ENCODE data around the gene CLIC6. TPM values are rescaled to one million over a fixed set of nuclear protein-coding genes. Genes with fewer than 3 reads are reported as not detected.
A peak's percentile ranks its signal among the peaks of the same experiment; 100 is the strongest.

The CLIC6 gene
- polyA plus RNA-seq, 1 donor from 2014 or later, result 0.08 TPM

DNA sequence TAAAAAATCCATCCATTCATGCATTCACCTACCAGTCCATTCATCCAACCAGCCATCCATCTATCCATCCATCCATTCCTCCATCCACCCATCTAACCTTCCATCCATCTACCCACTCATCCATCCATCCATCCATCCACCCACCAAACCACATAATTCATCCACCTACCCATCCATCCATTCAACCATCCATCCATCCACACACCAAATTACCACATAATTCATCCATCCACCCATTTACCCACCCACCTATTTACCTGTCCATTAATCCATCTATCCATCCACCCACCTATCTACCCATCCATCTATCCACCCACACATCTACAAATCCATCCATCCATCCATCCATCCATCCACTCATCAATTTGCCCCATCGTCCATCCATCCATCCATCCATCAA lies 71.4 kb downstream of the CLIC6 start:
- Mint-ChIP-seq H3K36me3 (peaks cover 2% of the 10 kb centered on the region), H3K4me1 (no peaks in the 10 kb centered on the region), H3K9me3 (peaks cover 0 to 2% (median 0%) of the 10 kb centered on the region in 3 donors), H3K27ac (peak overlapping the region in 1 of 3 donors; percentile 0), H3K27me3 (peaks cover 2% of the 10 kb centered on the region), H3K4me3 (no peak overlapping the region)

DNA sequence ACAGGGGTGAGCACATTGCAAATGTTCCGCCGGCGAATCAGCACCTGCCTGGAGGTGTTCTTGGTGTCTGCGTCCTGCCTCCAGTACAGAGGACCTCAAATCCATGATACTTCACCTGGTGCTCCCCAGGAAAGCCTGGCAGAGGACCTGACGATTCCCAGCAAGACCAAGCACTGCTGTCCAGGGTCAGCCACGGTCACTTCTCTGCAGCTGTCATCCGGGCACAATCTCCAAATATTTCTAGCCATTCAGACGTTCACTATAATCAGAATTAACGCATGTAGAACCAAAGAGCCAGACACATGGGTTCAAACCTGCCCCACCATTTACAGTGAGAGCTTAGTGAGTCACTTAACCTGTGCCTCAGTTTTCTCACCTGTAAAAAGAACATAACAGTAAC lies 74.5 kb downstream of the CLIC6 start:
- H3K4me1 Mint-ChIP-seq, result peaks cover 0 to 4% (median 0%) of the 10 kb centered on the region in 3 donors

GRCh38 chr21:34743831-34744230 lies 75.0 kb downstream of the CLIC6 start:
- Mint-ChIP-seq H3K9me3 (peaks cover 0 to 2% (median 0%) of the 10 kb centered on the region in 3 donors), H3K4me3 (no peak overlapping the region), H3K4me1 (peaks cover 0 to 4% (median 0%) of the 10 kb centered on the region in 3 donors), H3K27me3 (peaks cover 2% of the 10 kb centered on the region), H3K27ac (no peak overlapping the region), H3K36me3 (no peaks in the 10 kb centered on the region)

More for the DNA sequence above, 74.5 kb downstream of the CLIC6 start:
- Mint-ChIP-seq H3K4me3 (no peak overlapping the region), H3K27ac (no peak overlapping the region), H3K36me3 (no peaks in the 10 kb centered on the region), H3K27me3 (peaks cover 2% of the 10 kb centered on the region), H3K9me3 (peaks cover 0 to 2% (median 0%) of the 10 kb centered on the region in 3 donors)

- H3K4me3 Mint-ChIP-seq, result no peak overlapping the region
- no peak overlapping the region for H3K27ac Mint-ChIP-seq
- H3K9me3 Mint-ChIP-seq, result peaks cover 0 to 2% (median 0%) of the 10 kb centered on the region in 3 donors
- peaks cover 0 to 4% (median 0%) of the 10 kb centered on the region in 3 donors for H3K4me1 Mint-ChIP-seq
- no peaks in the 10 kb centered on the region for H3K36me3 Mint-ChIP-seq
- H3K27me3 Mint-ChIP-seq, result no peaks in the 10 kb centered on the region
Measured at GRCh38 chr21:34744801-34745200, 76.0 kb downstream of the CLIC6 start.

DNA sequence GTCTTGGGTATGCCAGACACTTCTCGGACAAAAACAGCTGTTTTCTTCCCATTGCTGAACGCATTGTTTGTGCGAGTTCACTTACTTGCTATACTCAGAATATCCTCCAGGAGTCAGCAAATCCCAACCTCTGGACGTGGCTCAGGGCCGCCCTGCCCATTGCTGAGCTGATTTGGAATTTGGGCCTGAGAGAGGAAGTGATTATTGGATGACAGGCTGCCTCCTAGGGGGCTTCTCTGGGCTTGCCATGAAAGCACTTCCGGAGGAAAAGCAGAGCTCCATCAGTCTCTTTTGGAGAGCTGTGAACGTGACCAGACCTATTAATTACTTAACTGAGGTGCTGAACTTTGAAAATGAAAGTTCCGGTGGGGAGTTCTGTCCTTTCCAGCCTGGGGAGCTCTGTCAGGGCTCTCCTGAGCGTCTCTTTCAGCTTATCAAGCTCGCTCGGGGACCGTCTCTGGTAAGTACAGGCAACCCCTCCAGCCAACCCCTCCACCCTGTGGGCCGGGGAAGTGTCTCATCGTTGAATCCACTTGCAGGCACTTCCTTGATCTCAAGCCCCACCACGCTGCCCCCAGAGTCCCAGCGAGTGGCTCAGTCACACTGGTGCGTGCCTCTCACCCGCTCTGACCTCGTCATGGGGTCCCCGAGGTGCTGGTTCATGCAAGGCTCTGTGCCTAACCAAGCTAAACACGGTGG lies 76.9 kb downstream of the CLIC6 start:
- Mint-ChIP-seq H3K27ac (no peak overlapping the region), H3K9me3 (peaks cover 0 to 2% (median 0%) of the 10 kb centered on the region in 3 donors), H3K4me1 (peaks cover 0 to 4% (median 0%) of the 10 kb centered on the region in 3 donors), H3K4me3 (peak overlapping the region in 2 of 4 donors; percentile 0 to 91), H3K27me3 (no peaks in the 10 kb centered on the region), H3K36me3 (no peaks in the 10 kb centered on the region)

DNA sequence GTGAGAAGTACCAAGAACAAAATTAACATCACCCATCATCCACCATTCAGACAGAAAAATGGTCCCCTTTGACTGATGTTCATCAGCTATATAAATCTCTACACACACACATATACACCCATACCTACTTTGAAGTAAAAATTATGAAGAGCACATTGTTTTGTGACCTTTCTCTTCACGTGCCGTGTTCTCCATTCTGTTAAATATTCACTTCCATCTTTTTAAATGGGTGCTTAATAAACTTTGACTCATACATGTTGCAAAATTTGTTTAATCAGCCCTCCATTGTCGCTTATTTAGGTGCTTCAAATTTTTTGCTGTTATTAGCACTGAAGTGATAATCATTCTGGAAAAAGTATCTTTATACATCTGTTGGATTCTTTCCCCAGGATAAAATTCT lies 80.1 kb downstream of the CLIC6 start:
- H3K4me1 Mint-ChIP-seq, result peaks cover 0 to 4% (median 0%) of the 10 kb centered on the region in 3 donors
- H3K4me3 Mint-ChIP-seq, result no peak overlapping the region
- H3K9me3 Mint-ChIP-seq, result peaks cover 0 to 3% (median 0%) of the 10 kb centered on the region in 3 donors
- no peak overlapping the region for H3K27ac Mint-ChIP-seq
- no peaks in the 10 kb centered on the region for H3K36me3 Mint-ChIP-seq
- H3K27me3 Mint-ChIP-seq, result peaks cover 8% of the 10 kb centered on the region

DNA sequence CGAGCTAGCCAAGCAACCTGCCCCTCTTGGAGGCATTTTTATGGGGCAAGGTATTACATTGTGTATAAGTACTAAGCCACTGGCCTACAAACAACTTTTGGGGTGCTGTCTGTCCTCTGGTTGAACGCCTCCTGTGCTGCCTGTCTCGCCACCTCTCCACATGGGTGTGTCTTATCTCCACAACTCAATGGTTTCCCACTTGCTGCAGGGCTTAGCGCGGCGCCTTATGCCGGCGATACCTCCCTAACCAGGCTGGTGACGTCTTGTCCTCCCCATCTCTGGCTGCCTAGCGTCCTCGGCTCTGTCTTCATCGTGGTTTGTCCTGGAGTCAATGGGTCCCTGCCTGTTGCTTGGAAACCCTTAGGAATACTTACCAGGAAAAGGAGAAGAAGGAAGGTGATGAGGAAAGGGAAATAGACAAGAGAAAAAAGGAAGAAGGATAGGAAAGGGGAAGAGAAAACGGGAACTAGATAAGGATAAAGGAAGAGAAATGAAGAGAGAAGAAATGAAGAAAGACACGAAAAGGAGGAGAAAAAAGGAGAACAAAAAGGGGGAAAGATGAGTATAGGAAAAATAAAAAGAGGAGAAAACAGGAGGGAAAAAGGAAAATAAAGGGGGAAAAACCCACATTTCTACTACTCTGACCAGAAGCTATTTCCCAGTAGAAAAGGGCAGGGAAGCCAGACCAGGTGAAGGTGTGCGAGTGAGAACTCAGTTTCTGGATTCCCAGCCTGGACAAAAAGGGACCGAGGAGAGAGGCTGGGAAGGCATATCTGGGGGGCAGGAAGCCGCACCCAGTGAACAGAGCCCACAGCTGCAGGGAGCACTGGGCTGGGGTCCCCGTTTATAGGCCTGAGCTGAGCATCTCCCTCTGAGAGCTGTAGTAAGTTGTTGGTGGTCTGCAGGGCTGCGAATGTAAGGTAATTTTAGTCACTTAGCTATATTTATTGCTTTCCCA lies 86.2 kb downstream of the CLIC6 start:
- H3K36me3 Mint-ChIP-seq, result no peaks in the 10 kb centered on the region
- H3K4me3 Mint-ChIP-seq, result peak overlapping the region in 1 of 4 donors; percentile 0
- no peaks in the 10 kb centered on the region for H3K4me1 Mint-ChIP-seq
- H3K27ac Mint-ChIP-seq, result no peak overlapping the region
- H3K9me3 Mint-ChIP-seq, result peaks cover 0 to 3% (median 0%) of the 10 kb centered on the region in 3 donors
- peaks cover 12% of the 10 kb centered on the region for H3K27me3 Mint-ChIP-seq

DNA sequence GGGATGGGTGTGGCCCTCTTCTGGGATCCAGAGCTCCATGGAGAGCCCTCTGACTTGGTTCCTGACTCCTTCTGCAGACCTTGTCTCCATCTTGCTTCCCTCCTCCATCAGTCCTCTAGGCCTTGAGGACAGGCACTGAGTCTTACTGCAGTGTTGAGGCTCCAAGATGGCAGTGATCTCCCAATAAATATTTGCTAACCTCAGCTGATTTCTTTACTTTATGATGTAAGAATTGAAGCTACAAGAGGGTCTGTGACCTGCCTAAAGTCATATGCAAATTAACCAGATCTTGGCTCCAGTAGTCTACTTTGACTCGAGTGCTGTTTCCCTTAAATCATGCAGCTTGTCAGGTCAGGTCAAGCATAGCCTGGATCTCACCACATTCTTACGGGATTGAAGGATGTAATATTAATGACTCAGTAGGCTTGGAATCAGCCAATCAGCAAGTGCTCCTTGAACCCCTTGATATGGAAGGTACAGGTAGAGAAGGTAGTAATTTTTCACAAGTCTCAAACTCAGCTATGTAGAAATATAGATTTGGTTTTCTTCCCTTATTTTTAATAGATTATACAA lies 93.0 kb downstream of the CLIC6 start:
- Mint-ChIP-seq H3K4me1 (no peaks in the 10 kb centered on the region), H3K27me3 (no peaks in the 10 kb centered on the region), H3K36me3 (no peaks in the 10 kb centered on the region), H3K4me3 (no peak overlapping the region), H3K27ac (no peak overlapping the region), H3K9me3 (peaks cover 3 to 7% (median 6%) of the 10 kb centered on the region in 3 donors)

DNA sequence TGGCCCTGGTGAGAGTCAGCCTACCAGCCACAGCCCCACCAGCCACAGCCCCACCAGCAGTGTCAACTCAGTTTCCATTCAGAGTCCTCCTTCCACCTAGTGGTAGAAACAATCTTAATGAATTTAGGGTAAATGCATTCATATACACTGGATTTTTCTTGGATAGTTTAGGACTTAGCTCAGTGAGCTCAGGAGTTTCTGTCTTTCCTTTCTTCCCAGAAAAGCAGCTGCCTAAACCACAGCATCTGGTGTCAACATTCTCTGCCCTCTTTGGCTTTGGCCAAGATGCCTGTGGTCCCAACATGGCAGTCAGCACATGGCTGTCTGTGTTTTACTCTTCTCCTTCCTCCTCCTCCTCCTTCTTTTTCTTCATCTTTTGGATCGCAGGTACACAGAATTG lies 94.0 kb downstream of the CLIC6 start:
- Mint-ChIP-seq H3K9me3 (peaks cover 3 to 7% (median 6%) of the 10 kb centered on the region in 3 donors), H3K36me3 (no peaks in the 10 kb centered on the region), H3K4me3 (no peak overlapping the region), H3K4me1 (no peaks in the 10 kb centered on the region), H3K27ac (no peak overlapping the region), H3K27me3 (no peaks in the 10 kb centered on the region)

DNA sequence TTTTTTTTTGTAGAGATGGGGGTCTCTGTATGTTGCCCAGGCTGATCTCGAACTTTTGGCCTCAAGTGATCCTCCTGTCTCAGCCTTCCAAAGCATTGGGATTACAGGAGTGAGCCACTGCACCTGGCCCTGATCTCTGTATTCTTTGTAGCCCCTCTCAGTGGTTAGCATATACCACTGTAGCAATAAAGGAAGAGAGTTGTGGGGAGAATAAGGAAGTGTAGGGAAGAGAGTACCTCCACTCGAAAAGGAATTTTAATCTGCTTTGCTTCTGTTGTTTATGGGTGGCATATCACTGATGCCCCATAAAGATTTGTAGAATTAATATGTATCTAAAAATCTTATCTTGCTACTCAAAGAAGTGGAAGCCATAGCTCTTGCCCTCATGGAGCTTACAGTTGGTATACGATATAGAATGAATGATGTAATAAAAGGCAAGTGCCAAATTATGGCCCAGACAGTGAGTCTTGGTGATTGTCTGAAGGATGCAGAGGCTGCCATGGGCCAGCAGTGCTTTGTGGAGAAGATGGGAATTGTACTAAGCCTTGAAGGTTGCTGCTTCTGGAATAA lies 96.0 kb downstream of the CLIC6 start:
- no peaks in the 10 kb centered on the region for H3K27me3 Mint-ChIP-seq

DNA sequence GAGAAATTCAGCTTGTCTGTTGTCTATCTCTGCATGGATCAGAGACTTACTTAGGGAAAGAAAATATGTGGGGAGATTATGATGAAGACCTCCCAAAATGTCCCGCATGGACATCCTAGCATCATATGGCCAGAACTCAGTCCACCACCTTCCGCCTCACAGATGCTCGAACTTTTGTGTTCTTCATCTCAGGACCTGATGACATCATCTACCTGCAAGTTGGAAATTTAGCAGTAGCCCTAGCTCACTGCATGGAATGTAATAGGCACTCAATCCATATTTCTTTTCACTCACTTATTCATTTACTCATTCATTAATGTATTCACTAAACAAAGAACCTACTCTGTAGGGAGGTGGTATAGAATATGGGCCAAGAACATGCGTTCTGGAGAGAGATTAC lies 96.8 kb downstream of the CLIC6 start:
- Mint-ChIP-seq H3K4me1 (no peaks in the 10 kb centered on the region), H3K4me3 (no peak overlapping the region), H3K27ac (no peak overlapping the region)

More for the DNA sequence above, 96.0 kb downstream of the CLIC6 start:
- Mint-ChIP-seq H3K9me3 (peaks cover 3 to 7% (median 6%) of the 10 kb centered on the region in 3 donors), H3K36me3 (no peaks in the 10 kb centered on the region), H3K4me3 (peak overlapping the region in 1 of 4 donors; percentile 35), H3K4me1 (no peaks in the 10 kb centered on the region), H3K27ac (no peak overlapping the region)

DNA sequence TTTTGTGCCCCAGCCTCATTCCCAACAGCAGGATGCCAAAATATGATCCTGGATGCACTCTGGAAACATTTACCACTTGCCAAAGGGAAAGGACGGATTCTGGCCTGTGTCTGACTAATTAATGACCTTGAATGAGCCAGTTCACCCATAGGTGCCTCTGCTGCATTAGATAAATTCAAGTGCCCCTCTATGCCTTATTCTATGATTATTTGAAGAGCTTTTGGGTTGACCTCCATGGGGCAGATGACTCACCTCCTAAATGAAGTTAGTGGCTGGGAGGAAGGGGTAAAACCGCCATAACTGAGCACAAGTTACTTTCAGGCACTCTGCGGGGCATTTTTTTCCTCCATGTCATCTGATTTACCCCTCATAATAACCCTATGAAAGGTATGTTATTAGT lies 98.1 kb downstream of the CLIC6 start:
- H3K36me3 Mint-ChIP-seq, result no peaks in the 10 kb centered on the region
- H3K27ac Mint-ChIP-seq, result no peak overlapping the region
- no peaks in the 10 kb centered on the region for H3K4me1 Mint-ChIP-seq
- no peaks in the 10 kb centered on the region for H3K27me3 Mint-ChIP-seq
- peaks cover 3 to 7% (median 6%) of the 10 kb centered on the region in 3 donors for H3K9me3 Mint-ChIP-seq
- no peak overlapping the region for H3K4me3 Mint-ChIP-seq

More for the DNA sequence above, 96.8 kb downstream of the CLIC6 start:
- Mint-ChIP-seq H3K27me3 (no peaks in the 10 kb centered on the region), H3K9me3 (peaks cover 3 to 7% (median 6%) of the 10 kb centered on the region in 3 donors), H3K36me3 (no peaks in the 10 kb centered on the region)
